Ureter (tissue), 1 donor: ENCODE measurements around the gene HOXA6. TPM values are rescaled to one million over a fixed set of nuclear protein-coding genes. Genes with fewer than 3 reads are reported as not detected.

Source experiments
- DNase-seq: peaks from one replicate; pipeline ENCODE4 v3.0.0-alpha.2; 2020; ENCODE audit warnings: low spot score
- total RNA-seq: library from RNA; stranded (reverse); gene quantifications from one replicate; pipeline ENCODE4 v1.2.4, GENCODE V29; 2023
- donor health status: DM: yes; HTN: yes; CAD: no.

HOXA6 gene
- total RNA-seq, 1 donor from 2014 or later = 8.5 TPM

GRCh38 chr7:27185013-27185853 is 37.7 kb upstream of the HOXA6 start, which contains the start of gene HOXA11:
Gene HOXA11 (minus strand): TSS chr7:27185232. CDS start chr7:27185144, 88 bp downstream.
- DNase-seq = peak; percentile 84

GRCh38 chr7:27184337-27185012 is 36.9 kb upstream of the HOXA6 start:
- peak; percentile 49 for DNase-seq

GRCh38 chr7:27183682-27184336 is 36.2 kb upstream of the HOXA6 start:
- DNase-seq = no peak

GRCh38 chr7:27182861-27183681 is 35.5 kb upstream of the HOXA6 start:
- DNase-seq = peak; percentile 41

- DNase-seq = peak; percentile 43
Observed at GRCh38 chr7:27182285-27182841, 34.8 kb upstream of the HOXA6 start.

- peak; percentile 39 for DNase-seq
Observed at GRCh38 chr7:27181795-27182275, 34.3 kb upstream of the HOXA6 start.

GRCh38 chr7:27180431-27181420 is 33.2 kb upstream of the HOXA6 start:
- peak; percentile 43 for DNase-seq

GRCh38 chr7:27179503-27180430 is 32.2 kb upstream of the HOXA6 start:
- peak; percentile 85 for DNase-seq

GRCh38 chr7:27179030-27179429 is 31.5 kb upstream of the HOXA6 start:
- peak; percentile 35 for DNase-seq

GRCh38 chr7:27178366-27178765 is 30.8 kb upstream of the HOXA6 start:
- DNase-seq = peak; percentile 44

GRCh38 chr7:27177795-27178320 is 30.3 kb upstream of the HOXA6 start:
- DNase-seq = no peak

- no peak for DNase-seq
Observed at GRCh38 chr7:27176962-27177794, 29.6 kb upstream of the HOXA6 start.

- DNase-seq = no peak
Observed at GRCh38 chr7:27176524-27176845, 28.9 kb upstream of the HOXA6 start.

GRCh38 chr7:27175626-27176523 is 28.3 kb upstream of the HOXA6 start:
- no peak for DNase-seq

GRCh38 chr7:27174874-27175625 is 27.5 kb upstream of the HOXA6 start:
- peak; percentile 63 for DNase-seq
